GM12878 (cell line): ENCODE data around the gene CCDC120.

Experiments
- ASH2L ChIP-seq: fragments of 300-600, 200-600 bp; sonication (generic); IDR thresholded peaks from 2 replicates; pipeline ENCODE4 v1.6.1; 2017; ENCODE audit warnings: low read depth, mild to moderate bottlenecking, borderline replicate concordance
- EP300 ChIP-seq, 2 experiments: fragments of 150-350 bp in 1 of 2; IDR thresholded peaks; 2 replicates each; pipeline ENCODE4 v1.6.1; 2011 to 2012; ENCODE audit warnings: low read depth in 2 of 2, low read length in 2 of 2, borderline replicate concordance in 1 of 2, improper control_type of control experiment in 1 of 2, inconsistent platforms in 1 of 2; ENCODE audit not compliant: control insufficient read depth in 1 of 2
- EZH2 ChIP-seq: IDR thresholded peaks from 2 replicates; pipeline ENCODE4 v1.6.1; 2012; ENCODE audit warnings: low read depth, mild to moderate bottlenecking, control low read depth, inconsistent platforms, low read length, borderline replicate concordance; ENCODE audit not compliant: control insufficient read depth
- FOS ChIP-seq: IDR thresholded peaks from 3 replicates; pipeline ENCODE4 v1.6.1; 2011; ENCODE audit warnings: borderline replicate concordance; ENCODE audit not compliant: insufficient read length; ENCODE audit errors: extremely low read depth
- HDAC6 ChIP-seq: fragments of 200-600 bp; sonication (generic); IDR thresholded peaks from one replicate; pipeline ENCODE4 v1.8.0; 2017; ENCODE audit warnings: antibody characterized with exemption; ENCODE audit not compliant: unreplicated experiment
- JUNB ChIP-seq: IDR thresholded peaks from 2 replicates; pipeline ENCODE4 v1.6.1; 2016; ENCODE audit warnings: antibody characterized with exemption, mild to moderate bottlenecking
- RCOR1 ChIP-seq: conservative IDR thresholded peaks from 2 replicates; pipeline ENCODE4 v1.6.1; 2012; ENCODE audit warnings: low read depth, low read length, improper control_type of control experiment
- SMC3 ChIP-seq: IDR thresholded peaks from 2 replicates; pipeline ENCODE4 v1.6.1; 2011; ENCODE audit warnings: low read length, improper control_type of control experiment, borderline replicate concordance
- TARDBP ChIP-seq: IDR thresholded peaks from 2 replicates; pipeline ENCODE4 v1.6.1; 2016; ENCODE audit warnings: borderline replicate concordance
- TF ChIP-seq, protein P1 (sequence below), 3 experiments: IDR thresholded peaks in 2 of 3; conservative IDR thresholded peaks in 1 of 3; 2 replicates each; pipeline ENCODE4 v1.5.1; 2011; ENCODE audit warnings: low read depth in 3 of 3, low read length in 3 of 3, mild to moderate bottlenecking in 3 of 3, control low read depth in 2 of 3, moderate library complexity in 2 of 3, inconsistent platforms in 1 of 3, mixed read lengths in 1 of 3; ENCODE audit not compliant: control insufficient read depth in 2 of 3, insufficient read depth in 1 of 3; ENCODE audit errors: extremely low read depth in 1 of 3

- TF ChIP-seq, protein P1, sequence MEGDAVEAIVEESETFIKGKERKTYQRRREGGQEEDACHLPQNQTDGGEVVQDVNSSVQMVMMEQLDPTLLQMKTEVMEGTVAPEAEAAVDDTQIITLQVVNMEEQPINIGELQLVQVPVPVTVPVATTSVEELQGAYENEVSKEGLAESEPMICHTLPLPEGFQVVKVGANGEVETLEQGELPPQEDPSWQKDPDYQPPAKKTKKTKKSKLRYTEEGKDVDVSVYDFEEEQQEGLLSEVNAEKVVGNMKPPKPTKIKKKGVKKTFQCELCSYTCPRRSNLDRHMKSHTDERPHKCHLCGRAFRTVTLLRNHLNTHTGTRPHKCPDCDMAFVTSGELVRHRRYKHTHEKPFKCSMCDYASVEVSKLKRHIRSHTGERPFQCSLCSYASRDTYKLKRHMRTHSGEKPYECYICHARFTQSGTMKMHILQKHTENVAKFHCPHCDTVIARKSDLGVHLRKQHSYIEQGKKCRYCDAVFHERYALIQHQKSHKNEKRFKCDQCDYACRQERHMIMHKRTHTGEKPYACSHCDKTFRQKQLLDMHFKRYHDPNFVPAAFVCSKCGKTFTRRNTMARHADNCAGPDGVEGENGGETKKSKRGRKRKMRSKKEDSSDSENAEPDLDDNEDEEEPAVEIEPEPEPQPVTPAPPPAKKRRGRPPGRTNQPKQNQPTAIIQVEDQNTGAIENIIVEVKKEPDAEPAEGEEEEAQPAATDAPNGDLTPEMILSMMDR (IDR thresholded peaks at IDR 0.05 in 2 of 3, conservative IDR thresholded peaks at IDR 0.05 in 1 of 3; ENCODE audit: control insufficient read depth in 2 of 3, extremely low read depth in 1 of 3, insufficient read depth in 1 of 3, low read depth in 3 of 3, low read length in 3 of 3) = no peak
- TF ChIP-seq HDAC6 (no peak), RCOR1 (no peak), JUNB (no peak), EP300 (IDR thresholded peaks at IDR 0.05; ENCODE audit: borderline replicate concordance in 1 of 2, control insufficient read depth in 1 of 2, low read depth in 2 of 2, low read length in 2 of 2) (no peak), FOS (no peak), EZH2 (no peak), SMC3 (no peak), TARDBP (no peak), ASH2L (no peak)
Observed at GRCh38 chrX:49117581-49117980, 58.8 kb downstream of the CCDC120 start.
